Naive thymus-derived CD4-positive, alpha-beta T cell (primary cell): Measurements from ENCODE around the gene CCNJ. TPM values are rescaled to one million over a fixed set of nuclear protein-coding genes. Genes with fewer than 3 reads are reported as not detected.
"Not testable (repeated sequence)": the region's sequence is repeated elsewhere in the genome, so short reads cannot be mapped to it uniquely, and the experiment has no call there.

Experiments
- ATAC-seq: fragments of 150-1000 bp; cut with Tn5 transposase; 2 replicates; pipeline ENCODE4 v1.10.0; 2021; ENCODE audit warnings: mild to moderate bottlenecking, moderate library complexity
- CTCF ChIA-PET: fragments of 350-600 bp; sonication (Branson Sonifier 250); formaldehyde crosslinking; loops from one replicate; lab custom pipeline; 2021; ENCODE audit warnings: antibody characterized with exemption; lab: Charles Lee
- POLR2A ChIA-PET: fragments of 350-600 bp; sonication (Branson Sonifier 250); formaldehyde crosslinking; loops from one replicate; lab custom pipeline; 2021; ENCODE audit warnings: antibody characterized with exemption, inconsistent platforms; lab: Charles Lee
- DNase-seq, 9 donors: peaks; one replicate each; pipeline versions ENCODE4 v3.0.0 to v3.0.0-alpha.2; 2020 to 2022; ENCODE audit warnings: mixed read lengths in 1 of 9
- H3K27ac ChIP-seq: one replicate; pipeline ENCODE4 v1.7.0; 2013; ENCODE audit warnings: mild to moderate bottlenecking, low read depth, low read length, moderate library complexity
- H3K27me3 ChIP-seq, 2 donors: one replicate each; pipeline ENCODE4 v1.7.0; 2013; ENCODE audit warnings: low read length in 2 of 2, mild to moderate bottlenecking in 2 of 2, moderate library complexity in 2 of 2; ENCODE audit not compliant: control insufficient read depth in 2 of 2, insufficient read depth in 2 of 2
- H3K36me3 ChIP-seq, 3 experiments: 1 replicate in 2 of 3; 2 replicates in 1 of 3; pipeline ENCODE4 v1.7.0; 2013; ENCODE audit warnings: low read length in 3 of 3, mild to moderate bottlenecking in 3 of 3, moderate library complexity in 1 of 3; ENCODE audit not compliant: insufficient read depth in 3 of 3, control insufficient read depth in 2 of 3
- H3K4me1 ChIP-seq, 2 donors: one replicate each; pipeline ENCODE4 v1.7.0; 2013; ENCODE audit warnings: low read length in 2 of 2, mild to moderate bottlenecking in 2 of 2, moderate library complexity in 1 of 2; ENCODE audit not compliant: control insufficient read depth in 2 of 2, insufficient read depth in 2 of 2
- H3K4me3 ChIP-seq: 2 replicates; pipeline ENCODE4 v1.7.0; 2013; ENCODE audit warnings: mild to moderate bottlenecking, low read length
- H3K9me3 ChIP-seq, 3 experiments: 1 replicate in 2 of 3; 2 replicates in 1 of 3; pipeline ENCODE4 v1.7.0; 2013; ENCODE audit warnings: low read length in 3 of 3; ENCODE audit not compliant: control insufficient read depth in 2 of 3
- H3K27ac Mint-ChIP-seq, 9 donors: one replicate each; pipeline ENCODE4 v1.8.0; 2020 to 2022; ENCODE audit warnings: mixed read lengths in 9 of 9, mild to moderate bottlenecking in 8 of 9, moderate library complexity in 5 of 9, inconsistent platforms in 2 of 9
- H3K27me3 Mint-ChIP-seq, 5 donors: one replicate each; pipeline ENCODE4 v1.8.0; 2021 to 2022; ENCODE audit warnings: mixed read lengths in 5 of 5, mild to moderate bottlenecking in 1 of 5
- H3K36me3 Mint-ChIP-seq, 5 donors: one replicate each; pipeline ENCODE4 v1.8.0; 2020 to 2022; ENCODE audit warnings: mixed read lengths in 5 of 5, mild to moderate bottlenecking in 3 of 5, inconsistent platforms in 1 of 5
- H3K4me1 Mint-ChIP-seq, 7 donors: one replicate each; pipeline ENCODE4 v1.8.0; 2020 to 2022; ENCODE audit warnings: mixed read lengths in 7 of 7, mild to moderate bottlenecking in 3 of 7, inconsistent platforms in 1 of 7
- H3K4me3 Mint-ChIP-seq, 10 donors: one replicate each; pipeline ENCODE4 v1.8.0; 2020 to 2022; ENCODE audit warnings: mild to moderate bottlenecking in 10 of 10, mixed read lengths in 10 of 10, moderate library complexity in 6 of 10, inconsistent platforms in 2 of 10
- H3K9me3 Mint-ChIP-seq, 11 donors: one replicate each; pipeline ENCODE4 v1.8.0; 2020 to 2022; ENCODE audit warnings: mixed read lengths in 11 of 11, mild to moderate bottlenecking in 4 of 11, inconsistent platforms in 1 of 11, moderate library complexity in 1 of 11
- intact Hi-C, 2 donors: fragments of 100-400 bp; cut with micrococcal nuclease; formaldehyde crosslinking; loops; one replicate each; pipeline ENCODE4 v1.15.1; 2023
- polyA plus RNA-seq, 2 donors: library from polyadenylated mRNA; unstranded; fragments of 300-500 nt; fragmentation: Illumina TruSeq; gene quantifications; one replicate each; pipeline ENCODE4 v1.2.3, GENCODE V29; 2021
- total RNA-seq, 6 experiments: library from RNA in 5 of 6; stranded (reverse) in 5 of 6; gene quantifications; 1 replicate in 5 of 6; 2 replicates in 1 of 6; pipeline ENCODE4 v1.2.3 and lab custom pipeline; 2021 to 2026

The CCNJ gene
- total and polyA plus RNA-seq, 7 experiments from 2014 or later, result 1.0 to 8.0 (median 5.8) TPM

- ChIA-PET CTCF (interaction anchor here (0.5 to 1.3 kb wide), 3 partner anchors 29 to 882 kb away, joined by 3 to 4 read pairs (median 3); no protein-coding TSS in a partner anchor), POLR2A (interaction anchor here (1.2 kb wide), 1 partner anchor 43 kb away, joined by 4 read pairs; no protein-coding TSS in a partner anchor)
- Mint-ChIP-seq H3K4me3 (peak overlapping the region in 1 of 10 donors; percentile 2), H3K9me3 (no peaks in the 10 kb centered on the region), H3K4me1 (peaks cover 44 to 78% (median 63%) of the 10 kb centered on the region in 7 donors), H3K36me3 (peaks cover 5 to 35% (median 25%) of the 10 kb centered on the region in 5 donors), H3K27ac (no peak overlapping the region), H3K27me3 (no peaks in the 10 kb centered on the region)
- peaks cover 13 to 16% of the 10 kb centered on the region in 2 donors for H3K4me1 ChIP-seq
- ATAC-seq (no peak), DNase-seq (no peak)
- peaks cover 0 to 2% (median 0%) of the 10 kb centered on the region in 3 experiments for H3K36me3 ChIP-seq
- no peaks in the 10 kb centered on the region for H3K9me3 ChIP-seq
- no peak overlapping the region for H3K4me3 ChIP-seq
- no peak overlapping the region for H3K27ac ChIP-seq
- intact Hi-C loops, result loop anchor here (10.0 kb wide), 3 partner anchors 248 to 468 kb away; partner anchors contain the start of genes ALDH18A1 (in 1 of the 2) and TLL2 (in 1 of the 2)
- H3K27me3 ChIP-seq, result no peaks in the 10 kb centered on the region
Measured at GRCh38 chr10:96047004-96047649, 3.7 kb downstream of the CCNJ start.

GRCh38 chr10:96047925-96048324 lies 4.5 kb downstream of the CCNJ start:
- H3K27ac Mint-ChIP-seq, H3K27ac ChIP-seq, H3K4me3 Mint-ChIP-seq, DNase-seq, H3K9me3 ChIP-seq, POLR2A ChIA-PET, H3K27me3 ChIP-seq, ATAC-seq, H3K4me3 ChIP-seq, H3K36me3 ChIP-seq, H3K27me3 Mint-ChIP-seq, H3K9me3 Mint-ChIP-seq: not testable (repeated sequence)
- Mint-ChIP-seq H3K36me3 (peaks cover 5 to 41% (median 28%) of the 10 kb centered on the region in 5 donors), H3K4me1 (peaks cover 41 to 79% (median 61%) of the 10 kb centered on the region in 7 donors)
- H3K4me1 ChIP-seq, result peaks cover 7 to 12% of the 10 kb centered on the region in 2 donors
- intact Hi-C loops, result loop anchor here (10.0 kb wide), 3 partner anchors 247 to 467 kb away; partner anchors contain the start of genes ALDH18A1 (in 1 of the 2) and TLL2 (in 1 of the 2)
- CTCF ChIA-PET, result interaction anchor here (0.6 to 1.3 kb wide), 2 partner anchors 29 to 82 kb away, joined by 4 to 5 read pairs; partner anchors contain the start of gene ZNF518A

- Mint-ChIP-seq H3K36me3 (peaks cover 5 to 41% (median 28%) of the 10 kb centered on the region in 5 donors), H3K27ac (peak overlapping the region in 1 of 9 donors; percentile 51), H3K4me3 (no peak overlapping the region), H3K4me1 (peaks cover 46 to 85% (median 71%) of the 10 kb centered on the region in 7 donors), H3K27me3 (no peaks in the 10 kb centered on the region), H3K9me3 (no peaks in the 10 kb centered on the region)
- ATAC-seq (no peak), DNase-seq (no peak)
- Histone ChIP-seq H3K27me3 (no peaks in the 10 kb centered on the region), H3K4me1 (peaks cover 5 to 10% of the 10 kb centered on the region in 2 donors), H3K4me3 (no peak overlapping the region), H3K27ac (no peak overlapping the region), H3K36me3 (peaks cover 0 to 7% (median 0%) of the 10 kb centered on the region in 3 experiments), H3K9me3 (no peaks in the 10 kb centered on the region)
- POLR2A ChIA-PET, result interaction anchor here (0.6 kb wide), 1 partner anchor 16 kb away, joined by 3 read pairs; no protein-coding TSS in a partner anchor
- intact Hi-C loops, result loop anchor here (10.0 kb wide), 3 partner anchors 245 to 465 kb away; partner anchors contain the start of genes ALDH18A1 (in 1 of the 2) and TLL2 (in 1 of the 2)
- CTCF ChIA-PET, result no interaction called here
Measured at GRCh38 chr10:96049340-96049739, 6.0 kb downstream of the CCNJ start.

DNA sequence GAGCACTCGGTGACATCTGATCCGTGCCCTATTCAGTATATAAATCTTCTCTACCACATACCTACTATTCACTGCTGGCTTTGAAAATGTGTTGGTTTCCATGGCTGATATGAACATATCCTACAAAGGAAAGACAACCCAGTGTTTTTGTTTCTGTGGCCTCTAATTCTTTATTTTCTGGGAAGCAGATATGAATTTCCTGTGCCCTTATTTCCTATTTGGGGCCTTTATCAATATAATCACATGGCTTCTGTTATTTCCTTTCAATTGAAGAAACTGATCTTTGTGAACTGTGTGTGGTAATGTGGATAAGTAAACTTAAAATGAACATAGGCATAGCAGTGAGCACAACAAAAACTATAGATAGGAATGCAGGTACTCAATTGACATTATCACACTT lies 10.6 kb downstream of the CCNJ start:
- POLR2A ChIA-PET, result interaction anchor here (0.7 kb wide), 1 partner anchor 22 kb away, joined by 3 read pairs; no protein-coding TSS in a partner anchor
- Mint-ChIP-seq H3K36me3 (peaks cover 16 to 55% (median 42%) of the 10 kb centered on the region in 5 donors), H3K27ac (no peak overlapping the region)

DNA sequence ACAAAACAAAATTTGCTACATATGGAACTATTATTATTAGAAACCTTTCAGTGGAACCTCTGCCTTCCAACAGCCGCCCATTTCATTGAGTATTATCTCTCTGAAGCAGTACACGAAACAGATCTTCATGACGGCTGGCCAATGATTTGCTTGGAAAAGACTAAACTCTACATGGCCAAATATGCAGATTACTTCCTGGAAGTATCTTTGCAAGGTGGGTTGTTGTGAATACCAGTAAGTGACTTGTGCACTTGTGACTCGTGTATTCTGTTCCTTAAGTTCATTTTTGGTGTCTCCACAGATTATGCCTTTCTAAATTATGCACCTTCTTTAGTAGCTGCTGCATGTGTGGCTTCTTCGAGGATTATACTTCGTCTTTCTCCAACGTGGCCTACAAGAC lies 13.4 kb downstream of the CCNJ start:
- H3K27ac ChIP-seq, result no peak overlapping the region
- peaks cover 17 to 49% (median 45%) of the 10 kb centered on the region in 5 donors for H3K36me3 Mint-ChIP-seq
- H3K4me1 ChIP-seq, result no peaks in the 10 kb centered on the region
- no peaks in the 10 kb centered on the region for H3K9me3 Mint-ChIP-seq
- CTCF ChIA-PET, result no interaction called here
- intact Hi-C loops, result no loop called here
- peaks cover 9 to 25% (median 19%) of the 10 kb centered on the region in 7 donors for H3K4me1 Mint-ChIP-seq
- ATAC-seq (no peak), DNase-seq (no peak)
- no peak overlapping the region for H3K4me3 Mint-ChIP-seq
- H3K27me3 ChIP-seq, result no peaks in the 10 kb centered on the region
- no peak overlapping the region for H3K4me3 ChIP-seq
- H3K27me3 Mint-ChIP-seq, result no peaks in the 10 kb centered on the region
- no peaks in the 10 kb centered on the region for H3K9me3 ChIP-seq
- POLR2A ChIA-PET, result no interaction called here
- peaks cover 3 to 33% (median 6%) of the 10 kb centered on the region in 3 experiments for H3K36me3 ChIP-seq
- no peak overlapping the region for H3K27ac Mint-ChIP-seq

More for the DNA sequence above, 10.6 kb downstream of the CCNJ start:
- no peak overlapping the region for H3K4me3 Mint-ChIP-seq
- no peaks in the 10 kb centered on the region for H3K4me1 ChIP-seq
- H3K27ac ChIP-seq, result no peak overlapping the region
- no peaks in the 10 kb centered on the region for H3K27me3 ChIP-seq
- no peak overlapping the region for H3K4me3 ChIP-seq
- CTCF ChIA-PET, result no interaction called here
- intact Hi-C loops, result no loop called here
- ATAC-seq (no peak), DNase-seq (no peak)
- H3K36me3 ChIP-seq, result peaks cover 3 to 26% (median 6%) of the 10 kb centered on the region in 3 experiments
- H3K4me1 Mint-ChIP-seq, result peaks cover 17 to 42% (median 30%) of the 10 kb centered on the region in 7 donors
- no peaks in the 10 kb centered on the region for H3K9me3 ChIP-seq
- no peaks in the 10 kb centered on the region for H3K9me3 Mint-ChIP-seq
- no peaks in the 10 kb centered on the region for H3K27me3 Mint-ChIP-seq

DNA sequence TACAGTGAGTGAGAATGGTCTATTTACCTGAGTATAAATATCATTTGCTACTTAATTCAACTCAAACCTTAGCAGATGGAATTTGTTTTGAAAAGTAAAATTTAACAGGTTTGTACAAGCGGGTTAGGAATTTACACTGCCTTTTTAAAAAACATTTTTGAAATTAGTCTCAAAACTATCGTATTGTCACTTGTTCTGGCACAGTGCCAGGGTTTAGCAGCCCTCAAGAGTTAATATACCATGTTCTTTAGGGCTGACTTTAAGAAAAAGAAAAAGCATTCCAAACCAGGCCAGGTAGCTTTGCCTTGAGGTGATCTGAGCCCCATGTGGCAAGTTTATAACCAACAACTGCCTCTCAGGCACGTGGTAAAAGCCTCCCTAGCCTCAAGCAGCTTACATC lies 17.8 kb downstream of the CCNJ start:
- H3K4me1 ChIP-seq, result no peaks in the 10 kb centered on the region
- Mint-ChIP-seq H3K9me3 (no peaks in the 10 kb centered on the region), H3K36me3 (peaks cover 14 to 53% (median 43%) of the 10 kb centered on the region in 5 donors), H3K27me3 (no peaks in the 10 kb centered on the region), H3K4me1 (peaks cover 0 to 30% (median 0%) of the 10 kb centered on the region in 7 donors), H3K4me3 (no peak overlapping the region), H3K27ac (no peak overlapping the region)
- no peak overlapping the region for H3K4me3 ChIP-seq
- peaks cover 3 to 29% (median 6%) of the 10 kb centered on the region in 3 experiments for H3K36me3 ChIP-seq
- CTCF ChIA-PET, result no interaction called here
- H3K27me3 ChIP-seq, result no peaks in the 10 kb centered on the region
- intact Hi-C loops, result no loop called here
- ATAC-seq (no peak), DNase-seq (no peak)
- H3K27ac ChIP-seq, result no peak overlapping the region
- POLR2A ChIA-PET, result no interaction called here
- H3K9me3 ChIP-seq, result no peaks in the 10 kb centered on the region
